ENCODE measurements around the gene ARHGAP23.

- TF ChIP-seq CTCF (IDR thresholded peaks at IDR 0.05) (no peak), POLR2A (IDR thresholded peaks at IDR 0.05) (no peak)
Observed at GRCh38 chr17:38476549-38476948, 48.3 kb downstream of the ARHGAP23 start.

Data from thyroid gland (tissue), 4 donors.